ENCODE data around the gene CCDC172.

CCDC172 gene

GRCh38 chr10:116398224-116398623 is 74.0 kb downstream of the CCDC172 start:
- H3K4me2 ChIP-seq (ENCODE audit: low read length), result no peak overlapping the region
- H3K36me3 ChIP-seq (ENCODE audit: control insufficient read depth, insufficient read depth, low read length), result no peaks in the 10 kb centered on the region
- no peaks in the 10 kb centered on the region for H3K4me1 ChIP-seq
- no peaks in the 10 kb centered on the region for H3K9me3 ChIP-seq (ENCODE audit: control insufficient read depth, low read length)
- no peaks in the 10 kb centered on the region for H3K79me2 ChIP-seq
- TF ChIP-seq CTCF (IDR thresholded peaks at IDR 0.05), result no peak
- H3K27me3 ChIP-seq (ENCODE audit: control insufficient read depth, insufficient read depth, low read length), result no peaks in the 10 kb centered on the region
- H3K27ac ChIP-seq, result no peak overlapping the region
- no peak overlapping the region for H3K9ac ChIP-seq
- no peak overlapping the region for H2AFZ ChIP-seq
- no peak overlapping the region for H3K4me3 ChIP-seq (ENCODE audit: low read depth, low read length)

GRCh38 chr10:116402858-116403257 is 78.6 kb downstream of the CCDC172 start:
- no peak overlapping the region for H3K27ac ChIP-seq
- no peaks in the 10 kb centered on the region for H3K79me2 ChIP-seq
- no peak overlapping the region for H3K9ac ChIP-seq
- no peak overlapping the region for H2AFZ ChIP-seq
- no peaks in the 10 kb centered on the region for H3K9me3 ChIP-seq (ENCODE audit: control insufficient read depth, low read length)
- no peaks in the 10 kb centered on the region for H3K27me3 ChIP-seq (ENCODE audit: control insufficient read depth, insufficient read depth, low read length)
- no peak overlapping the region for H3K4me2 ChIP-seq (ENCODE audit: low read length)
- no peaks in the 10 kb centered on the region for H3K36me3 ChIP-seq (ENCODE audit: control insufficient read depth, insufficient read depth, low read length)
- no peak for TF ChIP-seq CTCF (IDR thresholded peaks at IDR 0.05)
- no peaks in the 10 kb centered on the region for H3K4me1 ChIP-seq
- no peak overlapping the region for H3K4me3 ChIP-seq (ENCODE audit: low read depth, low read length)

- TF ChIP-seq CTCF (IDR thresholded peaks at IDR 0.05), result no peak
- Histone ChIP-seq H3K27me3 (ENCODE audit: control insufficient read depth, insufficient read depth, low read length) (no peaks in the 10 kb centered on the region), H3K79me2 (no peaks in the 10 kb centered on the region), H3K4me3 (ENCODE audit: low read depth, low read length) (no peak overlapping the region), H3K4me1 (no peaks in the 10 kb centered on the region), H3K36me3 (ENCODE audit: control insufficient read depth, insufficient read depth, low read length) (no peaks in the 10 kb centered on the region), H3K9ac (no peak overlapping the region), H3K4me2 (ENCODE audit: low read length) (no peak overlapping the region), H2AFZ (no peak overlapping the region), H3K27ac (no peak overlapping the region), H3K9me3 (ENCODE audit: control insufficient read depth, low read length) (no peaks in the 10 kb centered on the region)
These were observed 79.5 kb downstream of the CCDC172 start for GRCh38 chr10:116403740-116404250.

GRCh38 chr10:116408719-116409118 is 84.5 kb downstream of the CCDC172 start:
- no peaks in the 10 kb centered on the region for H3K4me1 ChIP-seq
- no peak overlapping the region for H3K27ac ChIP-seq
- H3K79me2 ChIP-seq, result no peaks in the 10 kb centered on the region
- H3K9ac ChIP-seq, result no peak overlapping the region
- H3K4me2 ChIP-seq (ENCODE audit: low read length), result no peak overlapping the region
- H2AFZ ChIP-seq, result no peak overlapping the region
- no peaks in the 10 kb centered on the region for H3K27me3 ChIP-seq (ENCODE audit: control insufficient read depth, insufficient read depth, low read length)
- H3K9me3 ChIP-seq (ENCODE audit: control insufficient read depth, low read length), result no peaks in the 10 kb centered on the region
- no peak for TF ChIP-seq CTCF (IDR thresholded peaks at IDR 0.05)
- no peak overlapping the region for H3K4me3 ChIP-seq (ENCODE audit: low read depth, low read length)
- H3K36me3 ChIP-seq (ENCODE audit: control insufficient read depth, insufficient read depth, low read length), result no peaks in the 10 kb centered on the region

GRCh38 chr10:116410351-116410750 is 86.1 kb downstream of the CCDC172 start:
- Histone ChIP-seq H3K4me1 (no peaks in the 10 kb centered on the region), H2AFZ (no peak overlapping the region), H3K79me2 (no peaks in the 10 kb centered on the region), H3K27ac (no peak overlapping the region), H3K9me3 (ENCODE audit: control insufficient read depth, low read length) (no peaks in the 10 kb centered on the region), H3K27me3 (ENCODE audit: control insufficient read depth, insufficient read depth, low read length) (no peaks in the 10 kb centered on the region), H3K4me2 (ENCODE audit: low read length) (no peak overlapping the region), H3K36me3 (ENCODE audit: control insufficient read depth, insufficient read depth, low read length) (no peaks in the 10 kb centered on the region), H3K4me3 (ENCODE audit: low read depth, low read length) (no peak overlapping the region), H3K9ac (no peak overlapping the region)
- no peak for TF ChIP-seq CTCF (IDR thresholded peaks at IDR 0.05)

Measured in parathyroid adenoma (tissue), 2 donors.